ENCODE results near the gene ZNF19. TPM values are rescaled to one million over a fixed set of nuclear protein-coding genes. Genes with fewer than 3 reads are reported as not detected.

ZNF19 gene
- total RNA-seq, 4 donors from 2014 or later: 11.6 to 39.8 (median 22.5) TPM

- Histone ChIP-seq H3K27ac (no peak overlapping the region), H3K27me3 (no peaks in the 10 kb centered on the region), H3K4me1 (peaks cover 4 to 27% (median 14%) of the 10 kb centered on the region in 4 donors), H3K36me3 (peaks cover 0 to 13% (median 5%) of the 10 kb centered on the region in 4 donors), H3K4me3 (no peak overlapping the region), H3K9me3 (no peaks in the 10 kb centered on the region)
- in situ Hi-C loops (cut with MboI; ENCODE audit: low pct_ligation_motif_present in 1 of 4, low pct_unique_long_range_greater_than_20kb in 1 of 4, low sequenced_read_pairs in 3 of 4) (no loop called here), intact Hi-C loops (cut with DNase I; ENCODE audit: low total_unique reads) (no loop called here)
- no peak for DNase-seq
- no peak for TF ChIP-seq EP300 (IDR thresholded peaks at IDR 0.05; ENCODE audit: low read depth)
- TF ChIP-seq POLR2A (IDR thresholded peaks at IDR 0.05): no peak
- no peak for TF ChIP-seq POLR2AphosphoS5 (IDR thresholded peaks at IDR 0.05)
- TF ChIP-seq, protein P1, sequence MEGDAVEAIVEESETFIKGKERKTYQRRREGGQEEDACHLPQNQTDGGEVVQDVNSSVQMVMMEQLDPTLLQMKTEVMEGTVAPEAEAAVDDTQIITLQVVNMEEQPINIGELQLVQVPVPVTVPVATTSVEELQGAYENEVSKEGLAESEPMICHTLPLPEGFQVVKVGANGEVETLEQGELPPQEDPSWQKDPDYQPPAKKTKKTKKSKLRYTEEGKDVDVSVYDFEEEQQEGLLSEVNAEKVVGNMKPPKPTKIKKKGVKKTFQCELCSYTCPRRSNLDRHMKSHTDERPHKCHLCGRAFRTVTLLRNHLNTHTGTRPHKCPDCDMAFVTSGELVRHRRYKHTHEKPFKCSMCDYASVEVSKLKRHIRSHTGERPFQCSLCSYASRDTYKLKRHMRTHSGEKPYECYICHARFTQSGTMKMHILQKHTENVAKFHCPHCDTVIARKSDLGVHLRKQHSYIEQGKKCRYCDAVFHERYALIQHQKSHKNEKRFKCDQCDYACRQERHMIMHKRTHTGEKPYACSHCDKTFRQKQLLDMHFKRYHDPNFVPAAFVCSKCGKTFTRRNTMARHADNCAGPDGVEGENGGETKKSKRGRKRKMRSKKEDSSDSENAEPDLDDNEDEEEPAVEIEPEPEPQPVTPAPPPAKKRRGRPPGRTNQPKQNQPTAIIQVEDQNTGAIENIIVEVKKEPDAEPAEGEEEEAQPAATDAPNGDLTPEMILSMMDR (IDR thresholded peaks at IDR 0.05): no peak
These were observed 29.6 kb downstream of the ZNF19 start for GRCh38 chr16:71459510-71459909.

DNA sequence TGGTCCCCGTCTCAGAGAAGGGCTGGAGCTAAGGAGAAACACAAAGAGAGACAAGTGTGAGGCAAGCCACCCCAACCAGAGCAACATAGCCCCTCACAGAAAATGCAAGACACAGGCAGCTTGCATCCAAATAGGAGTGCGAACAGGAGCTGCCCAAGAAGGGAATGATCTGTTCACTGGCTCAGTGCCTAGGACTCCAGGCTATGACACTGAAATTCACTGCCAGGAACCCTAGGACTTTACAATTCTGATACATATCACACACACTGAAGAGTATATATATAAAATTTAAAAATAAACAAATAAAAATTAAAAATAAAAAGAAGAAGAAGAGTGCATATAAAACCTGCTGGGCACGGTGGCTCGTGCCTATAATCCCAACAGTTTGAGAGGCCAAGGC, 32.3 kb downstream of the ZNF19 start:
- 97% methylated on average over 3 to 4 of the region's 4 CpGs for WGBS, 2 donors (ENCODE audit: low coverage in 1 of 2)
- intact Hi-C loops (cut with DNase I; ENCODE audit: low total_unique reads): no loop called here

GRCh38 chr16:71453036-71453435, 36.1 kb downstream of the ZNF19 start:
- no peak overlapping the region for H3K4me3 ChIP-seq
- no peak overlapping the region for H3K27ac ChIP-seq
- DNase-seq: no peak
- H3K27me3 ChIP-seq: no peaks in the 10 kb centered on the region
- intact Hi-C loops (cut with DNase I; ENCODE audit: low total_unique reads) (no loop called here), in situ Hi-C loops (cut with MboI; ENCODE audit: low pct_ligation_motif_present in 1 of 4, low pct_unique_long_range_greater_than_20kb in 1 of 4, low sequenced_read_pairs in 3 of 4) (no loop called here)
- TF ChIP-seq, protein P1 (IDR thresholded peaks at IDR 0.05): no peak
- no peak for TF ChIP-seq EP300 (IDR thresholded peaks at IDR 0.05; ENCODE audit: low read depth)
- no peak for TF ChIP-seq POLR2AphosphoS5 (IDR thresholded peaks at IDR 0.05)
- TF ChIP-seq POLR2A (IDR thresholded peaks at IDR 0.05): no peak
- no peaks in the 10 kb centered on the region for H3K4me1 ChIP-seq
- peaks cover 24 to 37% of the 10 kb centered on the region in 2 donors for H3K9me3 ChIP-seq
- peaks cover 8 to 74% (median 42%) of the 10 kb centered on the region in 4 donors for H3K36me3 ChIP-seq

More for the DNA sequence above, 32.3 kb downstream of the ZNF19 start:
- H3K27me3 ChIP-seq: no peaks in the 10 kb centered on the region
- no peak overlapping the region for H3K27ac ChIP-seq
- H3K36me3 ChIP-seq: peaks cover 0 to 36% (median 17%) of the 10 kb centered on the region in 4 donors
- H3K9me3 ChIP-seq: no peaks in the 10 kb centered on the region
- DNase-seq: no peak
- TF ChIP-seq, protein P1 (IDR thresholded peaks at IDR 0.05): no peak
- TF ChIP-seq EP300 (IDR thresholded peaks at IDR 0.05; ENCODE audit: low read depth) (no peak), POLR2A (IDR thresholded peaks at IDR 0.05) (no peak), POLR2AphosphoS5 (IDR thresholded peaks at IDR 0.05) (no peak)
- no peak overlapping the region for H3K4me3 ChIP-seq
- peaks cover 4 to 21% (median 12%) of the 10 kb centered on the region in 4 donors for H3K4me1 ChIP-seq
- in situ Hi-C loops (cut with MboI; ENCODE audit: low pct_ligation_motif_present in 1 of 4, low pct_unique_long_range_greater_than_20kb in 1 of 4, low sequenced_read_pairs in 3 of 4): no loop called here

- 90 to 100% methylated on average over 3 of the region's 3 CpGs for WGBS, 2 donors (ENCODE audit: low coverage in 1 of 2)
- no peak for TF ChIP-seq POLR2AphosphoS5 (IDR thresholded peaks at IDR 0.05)
- TF ChIP-seq, protein P1 (IDR thresholded peaks at IDR 0.05): no peak
- TF ChIP-seq POLR2A (IDR thresholded peaks at IDR 0.05): no peak
- no peak for TF ChIP-seq EP300 (IDR thresholded peaks at IDR 0.05; ENCODE audit: low read depth)
- in situ Hi-C loops (cut with MboI; ENCODE audit: low pct_ligation_motif_present in 1 of 4, low pct_unique_long_range_greater_than_20kb in 1 of 4, low sequenced_read_pairs in 3 of 4): no loop called here
- intact Hi-C loops (cut with DNase I; ENCODE audit: low total_unique reads): no loop called here
- Histone ChIP-seq H3K27ac (no peak overlapping the region), H3K36me3 (peaks cover 8 to 64% (median 38%) of the 10 kb centered on the region in 4 donors), H3K4me3 (no peak overlapping the region), H3K4me1 (no peaks in the 10 kb centered on the region), H3K27me3 (no peaks in the 10 kb centered on the region), H3K9me3 (peaks cover 55 to 73% of the 10 kb centered on the region in 2 donors)
- no peak for DNase-seq
These were observed 40.1 kb downstream of the ZNF19 start for GRCh38 chr16:71449020-71449419.
